ENCODE data around the gene PAK6.
A peak's percentile ranks its signal among the peaks of the same experiment; 100 is the strongest.

Gene PAK6

GRCh38 chr15:40256638-40257235 is 17.9 kb downstream of the PAK6 start:
- DNase-seq = no peak

DNA sequence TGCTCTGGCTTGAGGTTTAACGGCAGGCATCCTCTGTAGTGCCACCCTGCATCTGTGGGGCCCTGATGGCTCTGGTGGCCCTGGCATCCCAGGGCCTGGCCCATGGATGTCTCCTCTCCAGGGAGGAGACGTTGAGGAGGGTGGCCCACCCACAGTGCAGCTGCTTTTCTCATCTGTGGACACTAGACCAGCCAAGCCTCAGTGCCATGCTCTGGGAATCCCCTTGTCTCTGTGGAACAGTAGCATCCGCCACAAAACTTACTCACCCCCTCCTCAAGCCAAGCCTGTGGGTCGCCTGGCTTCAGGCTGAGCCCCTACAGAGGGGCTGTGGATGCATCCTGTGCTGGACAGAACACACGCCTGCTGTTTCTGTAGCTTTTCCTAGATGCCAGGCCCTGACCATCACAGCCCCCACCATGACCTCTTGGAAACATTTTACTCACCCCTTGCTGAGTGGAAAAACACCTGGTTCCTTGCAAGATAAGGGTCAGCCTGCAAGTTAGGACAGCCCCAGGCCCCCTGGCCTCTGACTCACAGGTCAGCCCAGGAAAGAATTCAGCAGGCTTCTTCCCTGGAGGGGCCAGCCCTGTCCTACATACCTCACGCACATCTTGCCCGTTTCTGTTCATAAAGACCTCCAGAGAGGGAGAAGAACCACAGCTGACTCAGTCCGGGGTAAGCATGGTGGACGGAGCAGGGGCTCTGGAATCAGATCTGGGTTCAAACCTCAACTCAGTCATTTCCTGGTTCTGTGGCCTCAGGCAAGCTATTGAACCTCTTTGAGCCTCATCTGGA is 19.0 kb downstream of the PAK6 start:
- DNase-seq = no peak

- DNase-seq = no peak
Observed at GRCh38 chr15:40258544-40258943, 19.7 kb downstream of the PAK6 start.

- no peak for DNase-seq
Observed at GRCh38 chr15:40259021-40259420, 20.2 kb downstream of the PAK6 start.

DNA sequence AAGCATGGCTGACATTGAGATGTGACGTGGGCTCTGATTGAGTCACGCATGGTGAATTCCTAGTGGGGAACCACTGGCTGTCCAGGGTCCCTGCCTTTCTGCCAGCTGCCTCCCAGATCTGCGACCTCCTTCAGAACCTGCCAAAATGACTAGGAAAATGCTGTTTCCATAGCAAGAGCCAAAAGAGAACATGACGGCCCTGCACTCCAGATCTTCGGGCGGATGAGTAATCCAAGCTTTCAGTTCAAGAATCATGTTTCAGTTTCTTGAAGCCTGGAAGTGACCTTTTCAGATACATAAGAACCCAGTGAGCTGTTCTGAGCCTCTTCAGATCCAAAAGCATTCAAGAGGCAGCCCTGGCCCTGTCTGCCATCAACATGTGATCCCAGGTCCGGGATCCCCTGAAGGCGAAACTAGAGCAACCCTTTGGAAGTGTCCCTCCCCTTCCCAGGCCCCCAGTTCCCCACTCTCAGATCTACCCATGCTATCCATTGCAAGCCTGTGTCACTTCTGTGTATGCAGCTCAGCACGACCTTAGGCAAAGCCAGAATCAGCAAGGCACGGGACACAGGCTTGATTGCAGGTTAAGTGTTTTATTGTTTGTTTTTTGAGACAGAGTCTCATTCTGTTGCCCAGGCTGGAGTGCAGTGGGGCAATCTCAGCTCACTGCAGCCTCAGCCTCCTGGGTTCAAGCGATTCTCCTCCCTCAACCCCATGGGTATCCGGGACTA is 24.3 kb downstream of the PAK6 start:
- no peak for DNase-seq

GRCh38 chr15:40264321-40265153 is 25.7 kb downstream of the PAK6 start:
- no peak for DNase-seq

DNA sequence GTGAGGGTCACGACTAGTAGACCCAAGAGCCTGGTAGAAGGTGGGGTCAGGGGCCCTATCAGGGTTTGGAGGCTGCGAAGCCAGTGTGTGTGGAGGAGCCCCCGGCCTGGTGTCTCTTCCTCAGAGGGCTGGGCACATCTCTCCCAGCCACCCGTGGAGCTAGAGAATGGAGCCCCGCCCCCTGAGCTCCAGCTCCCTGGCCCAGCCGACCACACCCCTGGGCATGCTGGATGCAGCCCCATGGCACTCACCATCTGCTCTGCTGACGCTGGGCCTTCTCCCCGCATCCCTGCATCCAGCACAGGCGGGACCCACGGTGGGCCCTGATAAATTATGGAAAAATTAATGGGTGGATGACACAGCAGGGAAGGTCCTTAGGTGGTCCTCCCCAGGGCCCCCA is 26.5 kb downstream of the PAK6 start:
- no peak for DNase-seq

DNA sequence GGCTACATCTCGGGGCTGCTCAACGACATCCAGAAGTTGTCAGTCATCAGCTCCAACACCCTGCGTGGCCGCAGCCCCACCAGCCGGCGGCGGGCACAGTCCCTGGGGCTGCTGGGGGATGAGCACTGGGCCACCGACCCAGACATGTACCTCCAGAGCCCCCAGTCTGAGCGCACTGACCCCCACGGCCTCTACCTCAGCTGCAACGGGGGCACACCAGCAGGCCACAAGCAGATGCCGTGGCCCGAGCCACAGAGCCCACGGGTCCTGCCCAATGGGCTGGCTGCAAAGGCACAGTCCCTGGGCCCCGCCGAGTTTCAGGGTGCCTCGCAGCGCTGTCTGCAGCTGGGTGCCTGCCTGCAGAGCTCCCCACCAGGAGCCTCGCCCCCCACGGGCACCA is 27.0 kb downstream of the PAK6 start:
- no peak for DNase-seq

DNA sequence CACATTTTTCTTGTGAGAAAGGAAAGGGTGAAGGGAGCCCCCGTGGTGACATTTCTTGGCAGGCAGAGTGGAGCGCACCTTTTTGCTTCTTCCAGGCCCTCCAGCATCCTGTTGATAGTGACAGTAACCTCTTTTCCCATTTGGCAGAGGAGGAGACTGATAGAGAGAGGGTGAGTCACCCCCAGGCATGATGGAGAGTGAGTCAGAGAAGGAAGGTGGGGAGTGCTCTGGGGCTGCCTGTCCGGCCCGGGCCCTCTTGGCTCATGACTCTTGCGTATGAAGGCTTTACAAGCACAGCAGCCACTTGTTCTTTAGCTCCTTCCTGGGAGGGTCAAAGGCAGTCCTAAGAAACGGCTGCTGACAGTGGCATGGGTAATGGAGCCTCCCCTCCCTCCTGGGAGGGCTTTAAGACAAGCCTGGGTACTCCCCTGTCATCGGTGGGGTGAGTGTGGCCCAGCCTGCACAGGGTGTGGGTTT is 28.0 kb downstream of the PAK6 start:
- no peak for DNase-seq

- DNase-seq = no peak
Observed at GRCh38 chr15:40267670-40268069, 28.8 kb downstream of the PAK6 start.

DNA sequence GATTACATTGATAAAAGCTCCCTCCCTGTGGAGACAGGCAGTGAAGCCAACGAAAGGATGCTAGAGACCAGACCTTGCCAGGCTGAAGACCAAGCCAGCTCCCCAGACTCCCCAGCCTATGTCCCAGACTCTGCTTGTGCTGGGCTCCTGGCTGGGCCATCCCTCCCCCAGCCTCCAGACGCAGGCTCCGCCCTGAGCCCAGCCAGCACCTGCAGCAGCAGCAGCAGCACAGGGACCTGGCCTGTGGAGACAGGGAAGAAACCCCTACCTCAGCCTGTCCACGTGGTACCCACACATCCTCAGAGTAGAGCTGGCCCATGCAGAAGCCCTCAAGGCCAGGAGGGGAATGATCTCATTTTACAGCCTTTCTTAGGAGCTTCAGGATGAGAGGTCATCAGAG is 30.7 kb downstream of the PAK6 start:
- no peak for DNase-seq

GRCh38 chr15:40270246-40270995 is 31.6 kb downstream of the PAK6 start:
- no peak for DNase-seq

DNA sequence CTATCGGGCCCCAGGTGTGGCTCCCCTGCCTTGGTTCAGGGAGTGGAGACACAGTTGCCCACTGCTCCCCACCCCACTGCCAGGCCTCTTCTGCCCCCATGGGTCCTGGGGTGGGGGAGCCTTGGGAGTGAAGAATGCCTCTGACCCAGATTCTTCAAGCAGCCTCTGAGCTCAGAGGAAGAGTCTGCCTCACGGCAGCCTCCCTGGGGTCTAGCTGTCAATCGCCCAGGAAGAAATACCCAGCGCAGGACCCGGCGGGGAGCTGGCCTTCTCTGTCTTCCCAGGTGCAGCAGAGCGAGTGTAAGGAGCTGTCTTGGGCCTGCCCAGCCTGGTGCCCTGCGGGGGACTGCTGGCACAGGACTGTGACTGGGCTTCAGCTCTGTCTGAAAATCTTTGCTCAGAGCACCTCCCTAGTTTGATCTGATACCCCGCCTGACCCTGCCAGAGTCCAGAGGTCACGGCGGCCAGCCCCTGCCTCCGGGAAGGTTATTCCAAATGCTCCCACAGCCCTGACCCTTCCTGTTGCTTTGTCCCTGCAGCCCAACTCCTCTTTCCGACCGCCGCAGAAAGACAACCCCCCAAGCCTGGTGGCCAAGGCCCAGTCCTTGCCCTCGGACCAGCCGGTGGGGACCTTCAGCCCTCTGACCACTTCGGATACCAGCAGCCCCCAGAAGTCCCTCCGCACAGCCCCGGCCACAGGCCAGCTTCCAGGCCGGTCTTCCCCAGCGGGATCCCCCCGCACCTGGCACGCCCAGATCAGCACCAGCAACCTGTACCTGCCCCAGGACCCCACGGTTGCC is 33.0 kb downstream of the PAK6 start:
- no peak for DNase-seq

GRCh38 chr15:40272485-40273056 is 33.7 kb downstream of the PAK6 start:
- no peak for DNase-seq

GRCh38 chr15:40273428-40273827 is 34.6 kb downstream of the PAK6 start:
- no peak for DNase-seq

GRCh38 chr15:40274350-40275274 is 35.7 kb downstream of the PAK6 start:
- peak; percentile 53 for DNase-seq

GRCh38 chr15:40275523-40275922 is 36.7 kb downstream of the PAK6 start:
- DNase-seq = no peak

DNA sequence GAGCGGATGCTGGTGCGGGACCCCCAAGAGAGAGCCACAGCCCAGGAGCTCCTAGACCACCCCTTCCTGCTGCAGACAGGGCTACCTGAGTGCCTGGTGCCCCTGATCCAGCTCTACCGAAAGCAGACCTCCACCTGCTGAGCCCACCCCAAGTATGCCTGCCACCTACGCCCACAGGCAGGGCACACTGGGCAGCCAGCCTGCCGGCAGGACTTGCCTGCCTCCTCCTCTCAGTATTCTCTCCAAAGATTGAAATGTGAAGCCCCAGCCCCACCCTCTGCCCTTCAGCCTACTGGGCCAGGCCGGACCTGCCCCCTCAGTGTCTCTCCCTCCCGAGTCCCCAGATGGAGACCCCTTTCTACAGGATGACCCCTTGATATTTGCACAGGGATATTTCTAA is 37.1 kb downstream of the PAK6 start:
- DNase-seq = no peak

DNA sequence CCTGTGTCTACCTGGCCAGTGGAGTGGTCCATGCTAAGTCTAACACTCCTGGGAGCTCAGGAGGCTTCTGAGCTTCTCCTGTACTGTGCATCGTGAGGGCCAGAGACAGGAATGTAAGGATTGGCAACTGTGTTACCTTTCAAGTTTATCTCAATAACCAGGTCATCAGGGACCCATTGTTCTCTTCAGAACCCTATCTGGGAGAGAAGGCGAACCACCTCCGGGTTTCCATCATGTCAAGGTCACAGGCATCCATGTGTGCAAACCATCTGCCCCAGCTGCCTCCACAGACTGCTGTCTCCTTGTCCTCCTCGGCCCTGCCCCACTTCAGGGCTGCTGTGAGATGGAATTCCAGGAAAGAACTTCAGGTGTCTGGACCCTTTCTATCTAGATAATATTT is 38.1 kb downstream of the PAK6 start:
- DNase-seq = no peak

DNA sequence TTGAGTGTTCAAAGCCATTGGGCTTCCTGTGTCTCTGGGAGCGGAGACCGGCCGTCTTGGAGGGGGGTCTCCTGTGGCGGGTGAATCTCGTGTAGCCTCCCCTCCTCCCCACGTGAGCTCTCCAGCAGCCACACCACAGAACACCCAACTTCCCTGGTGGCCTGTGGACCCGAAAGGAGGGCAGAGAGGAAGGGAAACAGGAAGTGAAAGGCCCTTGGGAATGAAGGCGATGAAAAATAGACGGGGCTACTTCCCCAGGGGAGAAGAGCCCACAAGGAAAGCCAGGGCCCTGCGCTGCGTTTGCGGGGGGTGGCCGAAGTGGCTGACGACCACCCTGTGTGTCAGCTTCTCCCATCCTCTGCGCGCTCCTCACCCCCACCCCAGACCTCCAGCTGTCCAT is 38.6 kb downstream of the PAK6 start:
- DNase-seq = no peak
